Adrenal gland (tissue), 5 donors: ENCODE data around the gene IDI1.

Experiments used
- CTCF ChIP-seq, 6 experiments: fragments of 450-650 bp in 4 of 6; fragments of 200-600 bp in 2 of 6; sonication (generic) in 1 of 6; IDR thresholded peaks; 1 replicate in 5 of 6; 2 replicates in 1 of 6; pipeline versions ENCODE4 v1.5.1 to v1.8.0; 2016 to 2021; ENCODE audit warnings: antibody characterized with exemption in 6 of 6, mild to moderate bottlenecking in 2 of 6, moderate library complexity in 1 of 6
- POLR2A ChIP-seq, 2 donors: fragments of 450-650 bp; IDR thresholded peaks; one replicate each; pipeline ENCODE4 v1.6.1; 2017; ENCODE audit warnings: antibody characterized with exemption in 2 of 2, mild to moderate bottlenecking in 2 of 2, moderate library complexity in 1 of 2
- donor health status: DM: no; HTN: no; CAD: no.

GRCh38 chr10:1085258-1085657 lies 36.3 kb upstream of the IDI1 start:
- TF ChIP-seq POLR2A (IDR thresholded peaks at IDR 0.05) (no peak), CTCF (IDR thresholded peaks at IDR 0.05) (no peak)
